NCI-H1048 (cell line): ENCODE data around the gene PHF14.

ENCODE experiments used
- DNase-seq: peaks from one replicate; lab custom pipeline; 2025; lab: John Stamatoyannopoulos, UW

Gene PHF14

DNA sequence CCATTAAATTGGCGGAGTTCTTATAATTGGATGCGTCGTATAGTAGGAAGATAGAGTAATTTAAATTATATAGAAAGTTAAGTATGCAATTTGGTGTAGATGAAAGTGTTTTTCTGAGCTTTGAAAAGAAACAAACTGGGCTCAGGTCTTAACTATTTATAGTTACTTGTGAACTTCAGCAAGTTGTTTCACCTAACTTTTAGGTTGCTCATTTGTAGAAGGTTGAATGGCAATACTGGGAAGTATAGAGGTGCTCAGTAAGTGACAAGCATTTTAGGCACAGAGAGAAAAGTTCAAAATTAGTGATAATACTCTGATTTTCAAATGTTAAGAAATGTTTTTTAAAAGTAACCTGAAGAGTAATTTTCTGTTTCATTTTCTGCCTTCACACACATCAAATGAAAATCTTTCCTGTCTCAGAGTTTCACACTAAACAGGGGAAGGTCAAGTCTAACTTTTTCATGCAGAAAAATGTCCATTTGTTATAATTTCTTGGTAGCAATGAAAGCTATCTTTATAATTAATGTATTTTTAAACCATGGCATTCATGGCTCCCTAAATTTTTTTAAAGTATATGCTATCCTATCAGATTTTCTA is 146.5 kb downstream of the PHF14 start:
- no peak for DNase-seq

DNA sequence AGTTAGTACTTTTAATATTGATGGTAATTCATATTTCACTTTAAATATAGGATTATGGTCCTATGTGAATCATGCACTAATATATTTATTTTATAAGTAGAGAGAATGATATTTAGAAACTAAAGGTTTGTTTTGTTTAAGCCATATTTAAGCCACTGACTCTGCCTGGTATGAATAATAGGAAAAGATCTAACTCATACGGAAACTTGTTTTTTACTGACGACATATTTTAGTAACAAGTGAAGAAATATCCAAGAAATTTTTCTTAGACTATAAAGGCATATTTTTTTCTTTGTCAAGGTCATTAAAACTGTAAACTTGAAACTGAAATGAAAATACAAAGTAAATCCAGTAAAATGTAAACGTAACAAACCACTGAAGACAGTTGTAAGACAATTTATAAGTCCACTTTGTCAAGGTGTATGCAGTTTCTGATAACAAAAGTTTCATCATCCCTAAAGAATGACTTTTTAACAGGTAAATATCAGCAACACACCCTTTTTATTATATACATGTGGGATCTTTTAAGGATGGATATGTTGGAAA is 147.1 kb downstream of the PHF14 start:
- DNase-seq: no peak

DNA sequence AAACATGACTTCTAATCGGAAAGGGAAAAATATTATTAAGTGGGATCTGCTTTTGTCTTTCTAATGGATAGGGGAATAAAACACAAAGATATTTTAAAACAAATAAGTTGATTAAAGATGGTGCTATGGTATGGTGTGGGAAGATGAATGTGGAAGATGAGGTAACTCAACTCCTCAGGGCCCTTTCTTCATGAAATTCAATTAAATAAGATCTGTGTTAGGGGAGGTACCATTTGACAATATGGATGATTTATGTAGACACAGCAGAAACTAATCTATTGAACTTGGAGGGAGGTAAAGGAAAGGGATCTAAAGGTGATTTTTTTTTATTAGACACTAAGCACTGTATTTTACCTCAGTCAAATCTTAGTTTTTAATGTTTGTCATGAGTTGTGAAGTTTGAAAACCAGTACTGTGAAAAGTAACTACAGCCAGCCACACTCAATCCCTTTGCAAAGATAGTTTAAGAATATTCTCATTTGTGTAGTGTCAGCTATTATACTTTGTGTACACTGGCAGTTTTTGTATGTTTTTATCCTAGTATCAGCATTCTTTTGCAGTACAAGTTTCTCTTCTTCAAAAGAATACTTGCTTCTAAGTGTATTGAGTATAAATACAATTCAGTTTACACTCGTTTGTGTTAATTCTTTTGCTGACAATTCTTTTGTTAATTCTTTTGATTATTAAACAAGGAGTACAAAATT is 151.3 kb downstream of the PHF14 start:
- no peak for DNase-seq

DNA sequence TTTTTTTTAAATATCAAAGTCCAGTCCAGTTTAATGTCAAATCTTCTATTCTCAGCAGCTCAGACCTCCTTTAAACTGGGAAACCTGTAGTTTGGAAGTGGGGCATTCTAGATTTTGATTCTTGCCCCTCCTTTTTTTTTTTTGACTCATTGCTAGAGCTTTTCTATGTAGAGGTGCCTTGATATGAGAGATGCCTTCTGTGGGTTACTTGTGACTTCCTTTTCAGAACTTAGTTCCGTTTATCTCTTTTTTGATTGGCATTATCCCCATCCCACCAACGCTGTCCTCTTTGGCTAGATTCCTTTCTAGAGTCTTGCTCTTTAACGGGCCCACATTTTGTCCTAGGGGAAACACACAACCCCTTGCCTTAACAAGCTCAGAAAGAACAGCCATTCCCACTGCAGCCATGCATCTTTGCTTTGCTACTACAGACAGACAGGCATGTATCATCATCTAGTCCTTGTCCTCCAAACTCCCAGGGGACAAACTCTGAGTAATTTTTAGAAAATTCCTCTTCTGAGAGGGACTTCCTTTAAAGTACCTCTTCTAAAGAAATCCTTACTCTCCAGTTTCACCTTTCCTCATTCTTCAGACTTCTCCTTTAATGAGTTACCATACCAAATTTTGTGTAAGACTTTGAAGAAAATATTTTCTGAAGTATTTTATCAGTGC is 153.6 kb downstream of the PHF14 start:
- DNase-seq: no peak

GRCh38 chr7:11127988-11128387 is 154.3 kb downstream of the PHF14 start:
- DNase-seq: no peak

- no peak for DNase-seq
Measured at GRCh38 chr7:11128498-11128897, 154.8 kb downstream of the PHF14 start.

DNA sequence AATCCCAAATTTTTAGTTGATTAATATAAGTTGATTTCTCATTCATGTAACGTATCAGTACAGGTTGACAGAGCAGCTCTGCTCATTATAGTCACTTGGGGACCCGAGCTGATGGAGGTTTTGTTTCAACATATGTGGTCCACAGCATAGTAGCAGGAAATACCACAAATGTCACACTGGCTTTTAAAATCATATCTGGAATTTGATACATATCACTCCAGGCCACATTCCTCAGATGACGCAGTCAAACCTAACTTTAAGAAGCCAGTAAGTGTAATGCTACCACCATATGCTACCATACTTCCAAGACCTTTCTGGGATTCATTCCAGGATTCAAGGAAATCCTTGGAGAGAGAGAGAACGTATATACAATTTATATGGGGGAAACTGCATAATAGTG is 156.3 kb downstream of the PHF14 start:
- no peak for DNase-seq

GRCh38 chr7:11130601-11131000 is 156.9 kb downstream of the PHF14 start:
- DNase-seq: no peak

DNA sequence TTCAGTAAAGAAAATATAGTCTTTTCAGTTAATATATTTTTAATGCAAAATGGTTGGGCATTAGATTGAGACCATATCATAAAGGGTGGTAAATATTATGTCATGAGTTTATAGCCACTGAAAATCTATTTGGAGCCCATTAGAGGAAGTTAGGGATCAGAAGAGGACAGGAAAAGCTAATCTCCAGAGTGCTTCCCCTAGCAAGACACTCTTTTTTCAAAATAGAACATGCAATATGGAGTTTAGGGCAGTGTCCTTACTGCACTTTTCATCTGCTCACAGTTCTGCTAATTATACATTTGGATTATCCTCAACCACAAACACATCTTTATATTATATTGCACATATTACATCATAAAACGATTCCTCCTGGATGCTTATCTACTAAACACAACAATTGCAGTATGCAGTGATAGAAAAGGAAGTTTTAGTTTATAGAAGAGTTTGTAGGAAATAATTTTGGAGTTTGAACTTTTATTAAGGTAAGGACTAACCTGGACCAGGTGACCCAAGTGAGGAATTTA is 159.8 kb downstream of the PHF14 start:
- no peak for DNase-seq

- no peak for DNase-seq
Measured at GRCh38 chr7:11135573-11135972, 161.9 kb downstream of the PHF14 start.

- DNase-seq: no peak
Measured at GRCh38 chr7:11141541-11141940, 167.9 kb downstream of the PHF14 start.

DNA sequence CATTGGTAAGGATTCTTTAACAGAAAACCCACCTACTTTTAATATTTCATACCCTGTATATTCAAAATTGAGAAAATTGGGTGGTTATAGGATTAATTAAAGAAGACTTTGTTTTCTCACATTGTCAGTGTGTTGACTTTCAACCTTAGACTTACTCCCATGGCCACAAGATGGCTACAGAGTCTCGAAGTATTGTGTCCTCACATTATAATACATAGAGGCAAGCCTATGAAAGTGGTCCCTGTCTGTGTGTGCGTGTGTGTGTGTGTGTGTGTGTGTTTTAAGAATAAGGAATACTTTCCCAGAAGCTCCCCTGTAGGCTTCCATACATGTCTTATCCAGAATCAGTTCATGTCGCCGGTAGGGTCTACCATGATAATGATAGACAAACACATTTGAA is 180.0 kb downstream of the PHF14 start:
- no peak for DNase-seq

DNA sequence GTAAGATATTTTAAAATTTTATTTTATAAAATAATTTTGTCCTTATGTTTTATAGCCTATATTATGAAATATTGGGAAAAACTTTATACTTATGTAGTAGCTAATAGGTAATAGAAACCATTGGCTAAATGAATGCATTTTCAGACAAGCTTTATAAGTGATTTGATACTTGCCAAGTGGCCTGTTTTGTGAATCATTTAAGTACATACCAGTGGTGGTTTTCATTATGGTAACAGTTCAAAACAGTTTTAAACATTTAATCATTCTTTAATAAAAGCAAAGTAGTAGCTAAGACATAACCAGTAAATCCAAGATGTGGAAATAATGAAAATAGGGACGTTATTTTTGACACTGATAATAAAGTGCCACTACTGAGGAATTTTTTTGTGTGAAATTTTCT is 182.2 kb downstream of the PHF14 start:
- no peak for DNase-seq

- DNase-seq: no peak
Measured at GRCh38 chr7:11161499-11161898, 187.8 kb downstream of the PHF14 start.

DNA sequence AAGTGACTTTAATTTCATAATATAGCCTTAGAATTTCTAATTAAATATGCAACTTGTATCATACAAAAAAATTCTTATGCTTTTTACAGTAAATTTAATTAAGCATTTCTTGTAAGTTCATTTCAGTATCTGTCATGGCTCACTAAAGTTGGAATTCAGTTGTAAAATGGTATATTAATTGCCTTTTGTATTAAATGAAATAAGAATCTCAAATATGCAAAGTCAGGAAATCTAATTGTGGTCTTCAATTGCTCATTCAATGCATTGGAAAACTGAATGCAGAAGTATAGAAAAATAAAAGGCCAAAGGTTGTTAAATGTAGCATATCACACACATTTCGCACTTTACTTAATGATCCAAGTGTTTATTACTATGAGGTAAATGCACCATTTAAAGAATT is 189.5 kb downstream of the PHF14 start:
- DNase-seq: no peak

DNA sequence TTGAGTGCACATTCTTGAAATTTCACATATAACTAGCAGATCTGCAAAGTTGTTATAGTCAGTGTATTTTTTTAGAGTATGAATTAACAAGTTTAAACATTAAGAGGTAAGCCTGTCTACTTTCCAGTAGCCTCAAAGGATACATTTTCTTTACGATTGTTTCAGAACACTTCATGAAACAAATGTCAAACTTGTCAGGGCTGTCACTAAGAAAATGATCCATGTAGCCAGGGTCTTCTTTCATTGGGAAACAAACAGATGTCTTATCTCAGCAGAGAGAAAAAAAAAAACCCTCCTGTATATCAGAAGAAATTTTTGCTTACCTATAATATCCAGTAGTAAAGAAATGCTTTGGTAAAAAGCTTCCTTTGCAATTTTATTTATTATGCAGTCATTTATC is 192.4 kb downstream of the PHF14 start:
- no peak for DNase-seq

DNA sequence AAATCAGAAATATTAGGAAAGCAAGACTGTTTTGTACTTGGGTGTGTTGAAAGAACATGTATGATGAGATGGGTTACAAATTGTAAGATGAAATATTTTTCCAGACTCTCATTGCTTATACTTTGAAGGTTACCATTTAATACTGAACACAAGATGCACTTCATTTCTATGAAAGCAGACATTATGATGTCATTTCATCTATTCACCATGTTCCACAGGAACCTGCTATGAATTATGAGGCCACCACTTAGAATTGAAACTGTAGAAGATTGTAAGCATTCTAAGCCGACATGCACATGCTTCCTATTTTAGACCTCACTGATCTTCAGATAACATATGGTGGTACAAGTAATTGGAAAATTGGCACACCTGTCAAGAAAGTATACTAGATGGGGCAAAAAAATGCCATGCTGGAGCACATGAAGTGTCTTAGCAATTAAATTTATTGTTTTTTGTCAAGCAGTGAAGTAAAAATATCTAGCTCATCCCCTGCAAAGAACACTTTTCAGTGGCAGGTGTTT is 195.0 kb downstream of the PHF14 start:
- DNase-seq: no peak

- no peak for DNase-seq
Measured at GRCh38 chr7:11170175-11170574, 196.5 kb downstream of the PHF14 start.

GRCh38 chr7:11170863-11171568 is 197.3 kb downstream of the PHF14 start:
- no peak for DNase-seq

DNA sequence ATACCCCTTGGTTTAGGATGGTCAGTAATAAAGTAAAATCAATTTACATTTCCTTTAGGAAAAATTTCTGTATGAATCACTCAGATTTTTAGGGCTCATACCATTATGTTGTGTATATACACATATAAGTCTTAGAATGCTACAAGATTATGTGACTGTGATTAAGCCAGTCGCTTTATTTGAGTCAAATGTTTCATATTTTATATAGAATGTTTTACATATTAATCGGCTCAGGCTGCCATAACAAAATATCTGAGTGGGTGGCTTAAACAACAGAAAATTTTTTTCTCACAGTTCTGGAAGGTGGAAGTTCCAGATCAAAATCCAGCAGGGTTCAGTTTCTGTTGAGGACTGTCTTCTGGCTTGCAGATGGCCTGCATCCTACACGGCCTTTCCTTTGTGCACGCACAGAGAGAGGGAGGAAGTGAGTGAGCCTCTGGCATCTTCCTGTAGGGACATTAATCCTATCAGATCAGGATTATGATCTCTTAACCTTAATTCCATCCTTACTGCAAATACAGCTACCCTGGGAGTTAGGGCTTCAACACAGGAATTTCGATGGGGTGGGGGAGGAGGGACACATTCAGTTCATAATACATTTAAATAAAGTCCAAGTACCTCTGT is 198.0 kb downstream of the PHF14 start:
- DNase-seq: no peak

DNA sequence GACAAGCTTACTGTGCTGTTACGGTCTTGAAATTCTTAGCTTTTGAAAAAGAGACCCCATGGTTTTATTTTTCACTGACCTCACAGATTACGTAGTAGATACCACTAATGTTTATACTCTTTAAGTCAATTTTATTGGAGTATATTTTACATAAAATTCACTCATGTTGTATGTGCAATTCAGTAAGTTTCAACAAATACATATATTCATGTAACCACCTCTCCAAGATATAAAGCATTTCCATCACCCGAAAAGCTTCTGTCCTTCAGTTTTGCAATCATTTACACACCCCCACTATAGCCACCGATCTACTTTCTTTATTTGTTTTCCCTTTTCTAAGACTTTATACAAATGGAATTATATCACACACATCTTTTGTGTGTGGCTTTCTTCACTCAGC is 199.2 kb downstream of the PHF14 start:
- no peak for DNase-seq

DNA sequence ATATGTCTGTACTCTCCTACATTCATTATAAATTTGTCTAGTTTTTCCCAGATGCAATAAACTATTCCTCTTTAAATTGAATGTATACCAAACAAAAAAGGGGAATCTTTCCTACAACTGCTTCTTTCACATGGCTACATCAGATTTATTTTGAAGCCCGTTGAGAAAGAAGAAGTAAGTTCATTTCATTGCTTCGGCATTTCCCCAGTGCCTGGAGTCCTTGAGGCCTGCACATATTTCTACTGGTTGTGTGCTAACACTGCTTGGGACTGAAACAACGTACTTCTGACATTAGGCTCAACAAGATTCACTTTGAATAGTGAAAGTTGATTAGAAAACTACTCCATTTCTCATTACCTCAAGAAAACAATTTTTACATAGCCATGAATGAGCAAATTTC is 201.7 kb downstream of the PHF14 start:
- no peak for DNase-seq
